Fibroblast of lung (primary cell): ENCODE results near the gene AIFM3. TPM values are rescaled to one million over a fixed set of nuclear protein-coding genes. Genes with fewer than 3 reads are reported as not detected.

Source experiments
- DNase-seq, 2 donors: peaks; one replicate each; pipeline versions ENCODE4 v3.0.0 to v3.0.0-alpha.2; 2010; ENCODE audit warnings: low read depth in 2 of 2
- H2AFZ ChIP-seq: 2 replicates; pipeline ENCODE4 v1.5.1; 2012; ENCODE audit warnings: low read length, control low read depth, inconsistent platforms
- H3K27ac ChIP-seq: 2 replicates; pipeline ENCODE4 v1.5.1; 2011; ENCODE audit warnings: low read length, control low read depth; ENCODE audit not compliant: insufficient read depth
- H3K27me3 ChIP-seq: 2 replicates; pipeline ENCODE4 v1.5.1; 2011; ENCODE audit warnings: mild to moderate bottlenecking, low read length; ENCODE audit not compliant: control insufficient read depth, insufficient read depth
- H3K36me3 ChIP-seq: 2 replicates; pipeline ENCODE4 v1.5.1; 2011; ENCODE audit warnings: low read length; ENCODE audit not compliant: control insufficient read depth, insufficient read depth
- H3K4me1 ChIP-seq: 2 replicates; pipeline ENCODE4 v1.5.1; 2011; ENCODE audit warnings: low read length; ENCODE audit not compliant: control insufficient read depth, insufficient read depth; ENCODE audit errors: extremely low read depth
- H3K4me2 ChIP-seq: 2 replicates; pipeline ENCODE4 v1.5.1; 2011; ENCODE audit warnings: low read length, control low read depth; ENCODE audit not compliant: insufficient read depth; ENCODE audit errors: extremely low read depth
- H3K4me3 ChIP-seq, 4 experiments: fragments of 200-600 bp in 1 of 4; sonication (generic) in 1 of 4; replicated peaks in 1 of 4; 2 replicates each; pipeline ENCODE4 v1.5.1; 2011 to 2016; ENCODE audit warnings: low read length in 4 of 4, low read depth in 3 of 4, mild to moderate bottlenecking in 3 of 4, control low read depth in 2 of 4, inconsistent platforms in 1 of 4, mixed read lengths in 1 of 4; ENCODE audit not compliant: insufficient read depth in 1 of 4; ENCODE audit errors: control extremely low read depth in 1 of 4
- H3K79me2 ChIP-seq: 2 replicates; pipeline ENCODE4 v1.5.1; 2012; ENCODE audit warnings: mild to moderate bottlenecking, low read length, inconsistent platforms; ENCODE audit not compliant: control insufficient read depth, insufficient read depth
- H3K9ac ChIP-seq: 2 replicates; pipeline ENCODE4 v1.5.1; 2011; ENCODE audit warnings: mild to moderate bottlenecking, low read length, control low read depth; ENCODE audit not compliant: insufficient read depth
- H3K9me3 ChIP-seq: 2 replicates; pipeline ENCODE4 v1.5.1; 2012; ENCODE audit warnings: low read depth, low read length; ENCODE audit not compliant: control insufficient read depth, insufficient read depth
- H4K20me1 ChIP-seq: 2 replicates; pipeline ENCODE4 v1.5.1; 2011; ENCODE audit warnings: low read length; ENCODE audit not compliant: control insufficient read depth, insufficient read depth; ENCODE audit errors: extremely low read depth
- EZH2 ChIP-seq: IDR thresholded peaks from 2 replicates; pipeline ENCODE4 v1.5.1; 2012; ENCODE audit warnings: low read length, control low read depth, mild to moderate bottlenecking; ENCODE audit errors: missing control alignments
- polyA minus RNA-seq: library from RNA; depleted of rRNA, polyadenylated mRNA; stranded (reverse); fragments of >200 nt; gene quantifications from 2 replicates; pipeline ENCODE4 v1.2.3, GENCODE V29; 2011; ENCODE audit warnings: low replicate concordance
- polyA plus RNA-seq, 2 donors: library from polyadenylated mRNA; depleted of rRNA in 1 of 2; stranded (reverse) in 1 of 2; unstranded in 1 of 2; fragments of >200 nt; gene quantifications; 2 replicates each; pipeline ENCODE4 v1.2.1, GENCODE V29; 2011 to 2012; ENCODE audit warnings: missing spikeins in 1 of 2
- total RNA-seq: library from RNA; depleted of rRNA; stranded (reverse); fragments of >200 nt; gene quantifications from 2 replicates; pipeline ENCODE4 v1.2.1, GENCODE V29; 2014
- TF ChIP-seq, protein P1 (sequence below), 2 donors: IDR thresholded peaks in 1 of 2; conservative IDR thresholded peaks in 1 of 2; 1 replicate in 1 of 2; 2 replicates in 1 of 2; pipeline ENCODE4 v1.5.1; 2011 to 2012; ENCODE audit warnings: low read length in 2 of 2, control low read depth in 1 of 2, inconsistent platforms in 1 of 2, low read depth in 1 of 2, mild to moderate bottlenecking in 1 of 2

The AIFM3 gene, protein sequence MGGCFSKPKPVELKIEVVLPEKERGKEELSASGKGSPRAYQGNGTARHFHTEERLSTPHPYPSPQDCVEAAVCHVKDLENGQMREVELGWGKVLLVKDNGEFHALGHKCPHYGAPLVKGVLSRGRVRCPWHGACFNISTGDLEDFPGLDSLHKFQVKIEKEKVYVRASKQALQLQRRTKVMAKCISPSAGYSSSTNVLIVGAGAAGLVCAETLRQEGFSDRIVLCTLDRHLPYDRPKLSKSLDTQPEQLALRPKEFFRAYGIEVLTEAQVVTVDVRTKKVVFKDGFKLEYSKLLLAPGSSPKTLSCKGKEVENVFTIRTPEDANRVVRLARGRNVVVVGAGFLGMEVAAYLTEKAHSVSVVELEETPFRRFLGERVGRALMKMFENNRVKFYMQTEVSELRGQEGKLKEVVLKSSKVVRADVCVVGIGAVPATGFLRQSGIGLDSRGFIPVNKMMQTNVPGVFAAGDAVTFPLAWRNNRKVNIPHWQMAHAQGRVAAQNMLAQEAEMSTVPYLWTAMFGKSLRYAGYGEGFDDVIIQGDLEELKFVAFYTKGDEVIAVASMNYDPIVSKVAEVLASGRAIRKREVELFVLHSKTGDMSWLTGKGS
- total RNA-seq: 1.3 and 2.0 TPM in 2 replicates
- polyA plus RNA-seq: 0.14 and 0.15 TPM in 2 replicates
- polyA plus RNA-seq (2012): 0.10 and 0.55 TPM in 2 replicates
- polyA minus RNA-seq: 0.52 and 1.4 TPM in 2 replicates

DNA sequence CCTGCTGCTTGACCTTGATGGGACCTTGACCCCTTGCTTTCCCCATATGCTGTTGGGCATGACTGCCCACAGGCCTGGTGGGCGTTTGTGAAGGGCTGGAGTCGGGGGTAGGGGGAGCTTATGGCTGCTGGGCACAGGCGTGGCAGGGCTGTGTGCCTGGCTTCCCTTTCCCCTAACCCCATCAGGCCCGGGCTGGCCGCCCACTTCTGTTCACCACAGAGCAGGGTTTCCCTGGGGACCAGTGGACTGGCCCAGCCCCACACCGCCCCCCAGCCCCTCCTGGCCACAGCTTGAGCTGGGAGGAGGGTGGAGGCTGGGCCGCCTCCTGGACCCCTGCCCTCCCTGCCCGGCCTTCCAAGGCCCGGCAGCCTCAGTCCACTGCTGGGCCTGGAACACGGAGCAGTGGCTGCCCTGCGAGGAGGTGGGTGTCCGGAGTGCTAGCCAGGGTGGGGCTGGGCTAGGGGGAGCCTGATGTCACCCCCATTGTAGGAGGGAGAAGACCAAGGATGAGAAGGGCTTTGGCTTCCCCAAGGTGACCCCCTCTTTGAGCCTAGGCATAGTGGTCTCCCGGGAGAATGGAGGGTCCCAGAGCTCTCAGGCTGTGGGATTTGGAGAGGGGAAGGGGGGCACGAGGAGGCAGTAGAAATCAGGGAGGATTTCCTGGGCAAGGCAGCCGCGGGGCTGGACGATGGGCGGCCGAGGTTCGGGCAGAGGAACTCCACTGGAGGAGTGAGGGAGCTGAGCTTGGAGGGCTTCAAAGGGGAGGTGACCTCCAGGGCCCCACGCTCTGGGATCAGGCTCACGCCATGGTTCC lies at the start of gene AIFM3:
TSS of gene AIFM3 (plus strand) at position 373 of the 814 bp plus-strand sequence. CDS start 690 bp downstream, outside the sequence.
- no peak within 1 kb of the TSS for H3K4me3 ChIP-seq
- H3K36me3 ChIP-seq: no peaks in the 10 kb centered on the region
- H4K20me1 ChIP-seq: no peaks in the 10 kb centered on the region
- peaks cover 5% of the 10 kb centered on the region for H3K27me3 ChIP-seq
- no peak within 1 kb of the TSS for H3K4me2 ChIP-seq
- H3K27ac ChIP-seq: no peak within 1 kb of the TSS
- no peak for DNase-seq
- H3K9ac ChIP-seq: no peak within 1 kb of the TSS
- no peaks in the 10 kb centered on the region for H3K4me1 ChIP-seq
- no peaks in the 10 kb centered on the region for H3K79me2 ChIP-seq
- no peaks in the 10 kb centered on the region for H3K9me3 ChIP-seq
- no peak within 1 kb of the TSS for H2AFZ ChIP-seq
- TF ChIP-seq, protein P1, sequence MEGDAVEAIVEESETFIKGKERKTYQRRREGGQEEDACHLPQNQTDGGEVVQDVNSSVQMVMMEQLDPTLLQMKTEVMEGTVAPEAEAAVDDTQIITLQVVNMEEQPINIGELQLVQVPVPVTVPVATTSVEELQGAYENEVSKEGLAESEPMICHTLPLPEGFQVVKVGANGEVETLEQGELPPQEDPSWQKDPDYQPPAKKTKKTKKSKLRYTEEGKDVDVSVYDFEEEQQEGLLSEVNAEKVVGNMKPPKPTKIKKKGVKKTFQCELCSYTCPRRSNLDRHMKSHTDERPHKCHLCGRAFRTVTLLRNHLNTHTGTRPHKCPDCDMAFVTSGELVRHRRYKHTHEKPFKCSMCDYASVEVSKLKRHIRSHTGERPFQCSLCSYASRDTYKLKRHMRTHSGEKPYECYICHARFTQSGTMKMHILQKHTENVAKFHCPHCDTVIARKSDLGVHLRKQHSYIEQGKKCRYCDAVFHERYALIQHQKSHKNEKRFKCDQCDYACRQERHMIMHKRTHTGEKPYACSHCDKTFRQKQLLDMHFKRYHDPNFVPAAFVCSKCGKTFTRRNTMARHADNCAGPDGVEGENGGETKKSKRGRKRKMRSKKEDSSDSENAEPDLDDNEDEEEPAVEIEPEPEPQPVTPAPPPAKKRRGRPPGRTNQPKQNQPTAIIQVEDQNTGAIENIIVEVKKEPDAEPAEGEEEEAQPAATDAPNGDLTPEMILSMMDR (conservative IDR thresholded peaks at IDR 0.05 in 1 of 2, IDR thresholded peaks at IDR 0.05 in 1 of 2; ENCODE audit: low read depth in 1 of 2, low read length in 2 of 2): no peak
- TF ChIP-seq EZH2: no peak

DNA sequence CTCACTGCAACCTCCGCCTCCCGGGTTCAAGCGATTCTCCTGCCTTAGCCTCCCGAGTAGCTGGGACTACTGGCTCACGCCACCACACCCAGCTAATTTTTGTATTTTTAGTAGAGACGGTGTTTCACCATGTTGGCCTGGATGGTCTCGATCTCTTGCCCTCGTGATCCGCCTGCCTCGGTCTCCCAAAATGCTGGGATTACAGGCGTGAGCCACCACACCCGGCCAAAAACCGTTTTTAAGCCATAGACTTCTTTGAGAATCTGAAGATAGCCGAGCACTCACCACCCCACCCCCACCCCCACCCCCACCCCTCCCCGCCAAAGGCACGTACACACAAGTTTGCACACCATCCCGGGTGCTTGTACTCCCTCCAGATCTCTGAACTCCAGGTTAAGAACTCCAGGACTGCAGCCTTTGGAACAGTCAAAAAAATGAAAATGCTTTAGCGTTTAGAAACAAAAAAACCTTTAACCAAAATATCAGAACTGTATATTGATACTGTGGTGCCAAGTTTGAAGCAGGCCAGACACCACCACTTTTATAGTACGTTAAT lies 48.3 kb upstream of the AIFM3 start:
- no peak for DNase-seq
- H3K27ac ChIP-seq: peak overlapping the region; percentile 95

More for the DNA sequence above, 48.3 kb upstream of the AIFM3 start:
- H2AFZ ChIP-seq: no peak overlapping the region
- TF ChIP-seq, protein P1 (conservative IDR thresholded peaks at IDR 0.05 in 1 of 2, IDR thresholded peaks at IDR 0.05 in 1 of 2; ENCODE audit: low read depth in 1 of 2, low read length in 2 of 2): no peak
- no peak for TF ChIP-seq EZH2
- no peaks in the 10 kb centered on the region for H3K36me3 ChIP-seq
- peak overlapping the region; percentile 87 for H3K4me2 ChIP-seq
- peak overlapping the region; percentile 75 to 99 (median 90) for H3K4me3 ChIP-seq
- H4K20me1 ChIP-seq: no peaks in the 10 kb centered on the region
- H3K4me1 ChIP-seq: peaks cover 11% of the 10 kb centered on the region
- H3K9me3 ChIP-seq: no peaks in the 10 kb centered on the region
- H3K9ac ChIP-seq: peak overlapping the region; percentile 93
- peaks cover 63% of the 10 kb centered on the region for H3K79me2 ChIP-seq
- H3K27me3 ChIP-seq: no peaks in the 10 kb centered on the region
